ENCODE data around the gene RHBDL3.
"Not testable (repeated sequence)": the region's sequence is repeated elsewhere in the genome, so short reads cannot be mapped to it uniquely, and the experiment has no call there.

The RHBDL3 gene, protein sequence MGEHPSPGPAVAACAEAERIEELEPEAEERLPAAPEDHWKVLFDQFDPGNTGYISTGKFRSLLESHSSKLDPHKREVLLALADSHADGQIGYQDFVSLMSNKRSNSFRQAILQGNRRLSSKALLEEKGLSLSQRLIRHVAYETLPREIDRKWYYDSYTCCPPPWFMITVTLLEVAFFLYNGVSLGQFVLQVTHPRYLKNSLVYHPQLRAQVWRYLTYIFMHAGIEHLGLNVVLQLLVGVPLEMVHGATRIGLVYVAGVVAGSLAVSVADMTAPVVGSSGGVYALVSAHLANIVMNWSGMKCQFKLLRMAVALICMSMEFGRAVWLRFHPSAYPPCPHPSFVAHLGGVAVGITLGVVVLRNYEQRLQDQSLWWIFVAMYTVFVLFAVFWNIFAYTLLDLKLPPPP

DNA sequence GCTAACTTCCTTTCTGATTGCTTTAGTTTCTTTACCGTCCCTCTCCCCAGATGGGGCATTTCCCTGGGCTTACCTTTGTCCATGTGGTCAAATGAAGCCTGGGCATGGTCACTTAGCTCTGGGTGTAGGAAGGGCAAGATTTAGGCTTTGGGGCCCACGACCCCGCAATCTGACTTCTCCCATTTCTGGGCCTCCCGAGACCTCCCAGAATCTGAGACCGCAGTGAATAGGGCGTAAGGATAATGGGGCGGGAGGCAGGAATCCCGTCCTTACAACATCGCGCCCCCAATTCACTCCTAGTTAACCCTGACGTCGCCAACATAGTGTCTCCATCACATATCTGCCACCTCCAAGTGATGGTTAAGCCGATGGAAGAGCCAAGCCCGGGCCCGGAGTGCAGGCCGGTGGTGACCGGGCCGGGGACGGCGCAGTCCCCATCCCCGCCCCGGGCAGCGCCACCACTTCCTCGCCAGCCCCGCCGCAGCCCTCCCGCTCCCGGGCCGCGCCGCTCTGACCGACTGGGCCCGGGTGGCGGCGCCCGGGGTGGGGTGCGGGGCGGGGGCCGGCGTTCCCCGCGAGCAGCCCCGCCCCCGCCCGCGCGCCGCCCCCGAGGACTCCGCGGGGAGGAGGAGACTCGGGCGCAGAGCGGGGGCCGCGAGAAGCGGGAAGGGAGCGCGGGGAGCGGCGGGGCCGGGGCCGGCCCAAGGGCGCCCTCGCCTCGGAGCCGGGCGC lies at the start of gene RHBDL3:
Gene RHBDL3, plus strand, starts transcription at position 641 of the 732 bp plus-strand sequence. CDS start 358 bp downstream, outside the sequence.
- no peak for DNase-seq (ENCODE audit: low read depth in 2 of 2)

DNA sequence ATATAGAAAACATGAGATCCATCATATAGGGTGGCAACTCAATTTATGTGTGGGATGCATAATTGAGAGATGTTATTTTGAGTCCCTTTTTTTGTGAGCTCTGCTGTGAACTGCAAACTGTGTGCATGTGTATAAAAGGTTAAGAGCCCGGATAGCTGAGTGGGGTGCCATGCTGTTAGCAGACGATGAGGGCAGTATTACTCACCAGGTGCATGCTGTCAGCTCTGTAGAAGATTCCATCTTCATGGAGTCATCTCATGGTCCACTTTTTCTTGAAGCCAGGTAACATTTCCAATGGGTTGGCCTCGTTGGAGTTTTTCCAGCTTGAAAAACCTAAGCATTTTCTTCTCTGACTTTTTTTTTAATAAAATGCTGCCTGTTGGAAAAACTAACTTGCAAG lies 43.0 kb upstream of the RHBDL3 start:
- DNase-seq (ENCODE audit: low read depth in 2 of 2): no peak

DNA sequence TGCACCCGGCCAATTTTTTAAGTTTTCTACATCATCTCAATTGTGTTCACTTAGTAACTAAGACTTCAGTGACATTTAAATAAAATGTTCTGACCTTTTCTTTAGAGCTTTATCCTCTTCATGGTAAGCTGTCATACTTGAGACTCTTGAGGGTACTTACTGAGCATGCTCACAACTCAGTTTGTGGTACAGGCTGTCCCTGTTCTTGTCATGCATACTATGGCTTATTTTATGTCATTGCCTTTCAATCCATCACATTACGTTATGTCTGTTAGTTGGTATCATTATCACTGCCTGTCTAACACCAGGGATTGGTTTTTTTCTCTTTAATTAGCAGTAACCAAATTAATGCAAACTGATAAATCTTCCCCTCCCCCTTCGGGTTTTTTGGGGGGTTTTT lies 41.9 kb upstream of the RHBDL3 start:
- DNase-seq (ENCODE audit: low read depth in 2 of 2): no peak

DNA sequence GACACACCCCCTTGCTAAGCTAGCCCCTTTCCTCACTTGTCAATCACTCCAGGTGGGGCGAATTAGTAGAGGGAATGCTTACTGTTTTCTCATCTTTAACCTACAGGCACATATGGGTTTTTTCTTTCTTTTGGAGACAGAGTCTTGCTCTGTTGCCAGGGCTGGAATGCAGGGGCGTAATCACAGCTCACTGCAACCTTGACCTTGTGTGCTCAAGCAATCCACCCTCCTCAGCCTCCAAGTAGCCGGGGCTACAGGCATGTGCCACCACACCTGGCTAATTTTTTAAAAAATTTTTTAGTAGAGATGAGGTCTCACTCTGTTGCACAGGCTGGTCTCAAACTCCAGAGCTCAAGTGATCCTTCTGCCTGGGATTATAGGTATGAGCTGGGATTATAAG lies 38.7 kb upstream of the RHBDL3 start:
- DNase-seq (ENCODE audit: low read depth in 2 of 2): no peak

DNA sequence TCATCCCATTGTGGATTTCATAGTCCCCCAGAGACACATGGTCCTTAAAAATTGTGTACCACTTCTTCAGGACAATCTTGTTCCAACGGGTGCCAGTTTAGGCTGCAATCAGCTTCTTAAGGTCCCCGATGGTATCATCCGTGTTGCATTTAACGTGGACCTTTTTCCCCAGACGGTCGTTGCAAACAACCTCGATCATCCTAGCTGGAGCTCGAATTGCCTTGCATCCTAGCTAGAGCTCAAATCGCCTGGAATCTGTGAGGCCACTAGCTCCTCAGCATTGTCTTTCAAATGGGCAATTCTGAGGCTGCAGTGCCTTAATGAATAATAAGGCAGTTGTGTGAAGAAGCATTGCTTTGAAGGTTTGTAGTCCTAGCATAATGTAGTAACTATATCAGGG lies 37.7 kb upstream of the RHBDL3 start:
- no peak for DNase-seq (ENCODE audit: low read depth in 2 of 2)

DNA sequence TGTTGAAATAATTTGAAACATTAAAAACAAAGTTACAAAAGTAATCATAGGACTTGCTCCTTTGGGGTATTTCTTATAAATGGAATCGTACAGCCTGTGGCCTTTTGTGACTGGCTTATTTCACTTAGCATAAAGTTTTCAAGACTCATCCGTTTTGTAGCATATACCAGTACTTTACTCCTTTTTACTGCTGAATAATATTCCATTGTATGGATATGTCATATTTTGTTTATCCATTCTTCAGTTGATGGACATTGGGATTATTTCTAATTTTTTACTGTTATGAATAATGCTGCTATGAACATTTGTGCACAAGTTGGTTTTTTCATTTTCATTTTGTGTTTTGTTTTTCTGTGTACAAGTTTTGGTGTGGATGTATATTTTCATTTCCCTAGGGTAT lies 30.0 kb upstream of the RHBDL3 start:
- no peak for DNase-seq (ENCODE audit: low read depth in 2 of 2)

DNA sequence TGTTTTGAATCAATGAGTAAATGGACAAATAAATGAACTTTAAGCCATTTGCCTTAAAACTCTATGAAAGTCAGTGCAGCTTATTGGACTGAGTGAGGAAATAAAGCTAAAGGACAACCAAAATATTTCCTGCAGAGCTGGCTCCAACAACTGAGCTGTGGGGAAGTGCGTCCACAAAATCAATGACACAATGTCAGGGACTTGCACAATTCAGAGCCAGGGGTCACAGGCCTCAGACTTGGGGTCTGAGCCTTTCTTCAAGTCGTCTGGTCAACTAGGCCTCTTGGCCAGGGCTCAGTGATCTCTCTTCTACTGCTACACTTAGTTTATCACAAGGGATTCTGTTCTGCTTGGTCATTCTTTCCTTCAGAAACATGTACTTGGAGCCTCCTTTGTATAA lies 26.2 kb upstream of the RHBDL3 start:
- no peak for DNase-seq (ENCODE audit: low read depth in 2 of 2)

DNA sequence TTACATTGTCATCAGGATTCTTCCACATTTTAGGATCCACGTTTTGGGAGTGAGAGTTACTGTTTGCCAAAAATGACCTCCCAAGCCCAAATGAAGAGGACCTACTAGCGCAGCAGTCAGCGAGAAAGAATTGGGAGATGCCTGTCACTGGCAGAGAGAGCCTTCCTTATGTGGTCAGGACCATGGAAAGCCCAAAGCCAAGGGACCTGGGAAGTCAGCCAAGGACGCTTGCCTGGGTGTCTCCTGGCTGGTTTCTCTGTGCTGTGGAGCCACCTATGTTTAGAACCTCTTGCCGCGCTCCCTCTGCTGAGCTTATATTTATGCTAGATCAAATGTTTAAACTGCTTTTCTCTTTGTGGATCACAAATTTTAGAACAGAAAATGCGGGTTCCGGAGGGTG lies 24.9 kb upstream of the RHBDL3 start:
- DNase-seq (ENCODE audit: low read depth in 2 of 2): no peak

DNA sequence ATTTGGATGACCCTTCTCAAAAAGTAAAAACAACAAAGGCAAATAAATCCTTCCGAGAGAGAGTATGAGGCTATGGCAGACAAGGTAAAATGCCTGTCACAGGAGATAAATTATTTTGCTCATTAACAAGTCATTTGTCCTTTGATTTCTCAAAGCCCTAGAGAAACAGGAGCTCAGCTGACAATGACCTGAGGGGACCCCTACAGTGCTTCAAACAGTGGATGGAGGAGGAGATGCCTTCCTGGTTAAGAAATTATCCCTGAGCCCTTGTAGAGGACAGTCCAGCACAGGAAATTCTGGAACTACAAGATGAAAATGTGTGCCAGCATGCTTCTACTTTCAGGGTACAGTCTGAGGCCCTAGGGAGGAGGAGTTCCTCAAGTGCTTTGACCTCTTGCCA lies 24.0 kb upstream of the RHBDL3 start:
- no peak for DNase-seq (ENCODE audit: low read depth in 2 of 2)

DNA sequence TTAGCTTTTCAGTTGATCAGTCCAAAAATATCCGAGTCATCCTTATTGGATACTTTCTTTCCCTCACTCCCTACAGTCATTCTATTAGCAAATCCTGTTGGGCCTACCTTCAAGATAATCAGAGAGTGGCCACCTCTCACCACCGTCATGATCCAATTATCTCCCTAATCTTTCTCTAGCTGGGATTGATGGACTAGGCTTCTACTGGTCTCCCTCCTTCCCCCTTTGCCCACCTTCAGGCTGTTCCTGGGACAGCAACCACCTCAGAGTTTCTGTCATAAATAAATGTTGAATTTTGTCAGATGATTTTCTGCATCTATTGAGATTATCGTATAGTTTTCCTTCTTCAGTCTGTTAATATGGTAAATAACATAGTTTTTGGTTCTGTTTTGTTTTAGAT lies 16.2 kb upstream of the RHBDL3 start:
- DNase-seq (ENCODE audit: low read depth in 2 of 2): no peak

DNA sequence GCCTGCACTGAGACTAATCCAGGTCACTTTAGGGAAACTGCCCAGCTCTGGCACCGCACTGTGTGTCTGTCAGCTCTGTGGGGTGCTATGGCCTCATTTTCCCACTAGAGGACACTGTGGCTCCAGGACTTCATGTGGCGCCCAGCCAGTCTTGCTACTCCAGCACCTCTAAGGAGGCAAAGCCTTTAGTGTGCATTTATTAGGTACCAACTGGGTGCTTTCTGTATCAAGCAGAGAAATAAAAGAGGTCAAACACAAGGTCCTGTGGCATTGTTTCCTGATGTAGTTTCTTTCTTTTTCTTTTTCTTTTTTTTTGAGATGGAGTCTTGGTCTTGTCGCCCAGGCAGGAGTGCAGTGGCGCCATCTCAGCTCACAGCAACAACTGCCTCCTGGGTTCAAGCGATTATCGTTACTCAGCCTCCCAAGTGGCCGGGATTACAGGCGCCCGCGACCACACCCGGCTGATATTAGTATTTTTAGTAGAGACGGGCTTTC lies 12.5 kb upstream of the RHBDL3 start:
- peak; percentile 62 to 66 for DNase-seq (ENCODE audit: low read depth in 2 of 2)

DNA sequence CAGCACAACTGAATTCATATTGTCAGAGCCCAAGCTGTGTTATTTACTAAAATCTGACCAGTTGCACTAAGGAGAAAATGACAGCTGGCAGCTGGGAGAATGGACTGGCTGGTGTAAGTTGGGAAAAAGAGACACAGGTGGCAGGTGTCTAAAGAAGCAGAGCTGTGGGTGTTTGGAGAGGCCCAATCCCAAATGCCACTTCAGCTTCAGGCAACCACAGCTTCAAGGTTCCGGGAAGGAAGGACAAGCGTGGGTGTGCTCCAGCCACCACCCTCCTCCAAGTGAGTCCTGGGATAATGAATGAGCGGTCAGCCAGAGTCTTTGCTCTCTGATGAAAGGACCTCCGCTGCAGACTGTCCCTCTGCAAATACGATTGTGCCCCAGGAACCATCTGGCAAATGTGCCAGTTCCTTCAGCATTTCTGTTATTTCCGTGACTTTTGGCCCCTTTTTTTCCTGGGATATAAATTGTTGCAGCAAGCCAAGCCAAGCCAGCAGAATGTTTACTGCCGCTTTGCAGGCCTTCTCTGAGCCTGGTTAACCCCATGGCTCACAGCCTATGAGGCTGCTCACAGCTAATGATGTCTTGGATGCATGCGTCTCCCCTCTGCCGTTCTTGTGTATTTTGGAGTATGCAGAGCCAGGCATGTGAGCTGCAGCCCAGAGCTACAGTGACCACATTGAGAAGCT lies 9.5 kb upstream of the RHBDL3 start:
- no peak for DNase-seq (ENCODE audit: low read depth in 2 of 2)

DNA sequence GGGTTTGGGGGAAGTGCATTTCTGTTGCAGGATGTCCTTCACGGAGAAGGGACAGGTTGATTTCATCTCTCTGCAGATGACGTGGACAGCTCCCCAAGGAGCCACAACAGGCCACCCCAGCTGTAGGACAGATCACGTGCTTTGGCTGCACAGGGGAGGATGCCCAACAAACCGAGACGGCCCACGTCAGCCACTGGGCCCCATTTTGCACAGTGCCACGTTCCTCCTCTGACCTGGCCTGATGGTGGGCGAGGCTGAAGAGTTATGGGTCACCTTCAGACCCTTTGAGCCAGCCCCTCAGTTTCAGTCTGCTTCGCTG lies 9.0 kb upstream of the RHBDL3 start:
- DNase-seq (ENCODE audit: low read depth in 2 of 2): no peak

DNA sequence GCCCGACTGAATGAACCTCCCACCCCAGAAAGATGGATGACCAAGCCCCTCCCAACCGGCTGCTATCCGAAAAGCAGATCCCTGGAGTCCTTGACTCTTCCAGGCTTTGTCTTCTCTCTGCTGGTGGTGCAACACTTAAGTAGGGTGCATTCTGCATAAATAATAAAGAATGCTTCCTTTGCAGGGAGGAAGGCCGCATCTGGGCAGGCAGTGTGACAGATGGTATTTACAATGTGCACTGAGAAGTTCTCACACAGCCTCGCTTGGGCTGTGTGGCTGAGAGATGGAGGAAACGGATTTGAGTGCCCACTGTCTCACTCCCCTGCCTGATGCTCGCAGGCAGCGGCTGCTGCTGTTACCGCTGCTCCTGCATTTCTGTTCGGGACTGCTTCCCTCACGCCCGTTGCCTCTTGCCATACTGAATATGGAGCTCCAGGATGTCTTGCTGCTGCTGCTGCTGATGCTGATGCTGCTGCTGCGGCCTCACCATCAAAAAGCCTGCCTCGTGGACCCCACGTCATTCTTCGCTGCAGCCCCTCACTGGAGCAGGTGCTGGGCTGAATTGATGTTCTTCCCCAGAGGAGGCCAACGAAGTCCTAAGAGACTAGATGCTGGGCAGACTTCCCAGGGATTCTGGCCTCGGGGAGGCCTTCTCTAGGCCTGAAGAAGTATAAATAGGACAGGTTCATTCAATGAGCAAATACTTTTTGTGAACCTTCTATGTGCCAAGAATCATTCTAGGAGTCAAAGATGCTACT lies 7.1 kb upstream of the RHBDL3 start:
- no peak for DNase-seq (ENCODE audit: low read depth in 2 of 2)

DNA sequence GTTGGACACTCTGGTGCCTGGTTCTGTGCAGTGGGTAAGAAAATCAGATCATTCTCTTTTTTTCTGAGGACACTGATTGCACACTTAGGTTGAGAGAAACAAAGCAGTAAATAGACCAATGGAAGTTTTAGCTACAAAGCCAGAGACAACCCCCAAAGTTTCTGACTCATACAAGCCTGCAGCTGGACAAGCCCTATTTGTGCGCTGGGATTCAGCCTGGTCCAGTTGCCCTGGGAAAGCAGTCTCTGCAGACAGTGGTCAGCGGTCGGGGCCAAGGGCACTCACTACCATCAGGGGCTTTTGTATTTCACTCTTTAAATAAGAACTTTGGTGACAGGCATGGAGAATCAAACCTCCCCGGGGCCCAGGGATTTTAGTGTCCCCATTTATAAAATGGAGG lies 6.0 kb upstream of the RHBDL3 start:
- no peak for DNase-seq (ENCODE audit: low read depth in 2 of 2)

DNA sequence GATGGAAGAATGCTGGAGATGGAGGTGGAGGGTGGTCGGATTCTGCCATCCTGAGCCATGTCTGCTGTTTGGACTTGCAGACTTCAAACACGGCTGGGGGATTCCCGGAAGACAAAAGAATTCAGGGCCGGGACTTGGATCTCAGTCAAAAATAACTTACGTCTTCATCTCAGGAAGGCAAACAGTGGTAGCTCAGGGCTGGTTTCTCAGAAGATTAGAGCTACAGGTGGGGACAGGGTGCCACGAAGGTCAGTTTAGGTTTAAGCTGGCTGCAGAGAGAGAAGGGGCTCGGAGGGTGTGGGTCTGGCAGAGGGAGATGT lies 4.3 kb upstream of the RHBDL3 start:
- no peak for DNase-seq (ENCODE audit: low read depth in 2 of 2)

DNA sequence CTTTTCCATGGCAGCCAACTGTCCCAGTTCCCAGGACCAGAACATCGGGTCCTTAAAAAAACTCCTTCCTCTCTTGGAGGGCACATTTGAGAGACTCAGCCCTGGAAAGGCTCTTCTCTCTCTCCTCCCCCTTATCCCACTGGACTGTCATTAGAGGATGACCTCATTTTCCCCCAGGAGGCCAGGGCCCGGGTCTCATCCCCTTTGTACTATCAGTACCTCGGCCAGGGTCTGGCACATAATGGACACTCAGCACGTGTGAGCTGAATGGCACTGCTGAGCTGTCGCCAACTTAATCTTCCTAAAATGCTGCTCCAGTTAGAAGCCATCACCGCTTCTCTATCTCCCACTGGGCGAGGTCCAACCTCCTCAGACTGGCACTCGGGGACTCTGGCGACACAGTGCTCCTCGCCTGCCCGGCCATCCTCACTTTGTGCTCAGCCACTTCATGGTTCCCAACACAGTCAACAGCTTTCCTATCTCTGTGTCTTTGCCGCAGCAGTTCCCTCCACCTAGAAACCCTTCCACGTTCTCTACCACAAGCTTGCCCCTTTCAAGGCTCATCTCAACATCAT lies 3.6 kb upstream of the RHBDL3 start:
- no peak for DNase-seq (ENCODE audit: low read depth in 2 of 2)

DNA sequence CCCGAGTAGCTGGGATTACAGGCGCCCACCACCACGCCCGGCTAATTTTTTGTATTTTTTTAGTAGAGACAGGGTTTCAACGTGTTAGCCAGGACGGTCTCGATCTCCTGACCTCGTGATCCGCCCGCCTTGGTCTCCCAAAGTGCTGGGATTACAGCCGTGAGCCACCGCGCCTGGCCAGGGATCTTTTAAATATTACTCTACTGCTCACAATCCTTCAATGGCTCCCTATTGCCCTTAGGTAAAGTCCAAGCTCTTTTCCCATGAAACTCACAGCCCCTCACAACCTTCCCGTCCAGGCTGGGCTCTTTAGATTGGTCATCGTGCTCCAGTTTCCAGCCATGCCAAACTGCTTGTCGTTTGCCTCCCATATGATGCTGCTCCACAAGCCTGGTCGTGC lies 2.1 kb upstream of the RHBDL3 start:
- DNase-seq (ENCODE audit: low read depth in 2 of 2): not testable (repeated sequence)

DNA sequence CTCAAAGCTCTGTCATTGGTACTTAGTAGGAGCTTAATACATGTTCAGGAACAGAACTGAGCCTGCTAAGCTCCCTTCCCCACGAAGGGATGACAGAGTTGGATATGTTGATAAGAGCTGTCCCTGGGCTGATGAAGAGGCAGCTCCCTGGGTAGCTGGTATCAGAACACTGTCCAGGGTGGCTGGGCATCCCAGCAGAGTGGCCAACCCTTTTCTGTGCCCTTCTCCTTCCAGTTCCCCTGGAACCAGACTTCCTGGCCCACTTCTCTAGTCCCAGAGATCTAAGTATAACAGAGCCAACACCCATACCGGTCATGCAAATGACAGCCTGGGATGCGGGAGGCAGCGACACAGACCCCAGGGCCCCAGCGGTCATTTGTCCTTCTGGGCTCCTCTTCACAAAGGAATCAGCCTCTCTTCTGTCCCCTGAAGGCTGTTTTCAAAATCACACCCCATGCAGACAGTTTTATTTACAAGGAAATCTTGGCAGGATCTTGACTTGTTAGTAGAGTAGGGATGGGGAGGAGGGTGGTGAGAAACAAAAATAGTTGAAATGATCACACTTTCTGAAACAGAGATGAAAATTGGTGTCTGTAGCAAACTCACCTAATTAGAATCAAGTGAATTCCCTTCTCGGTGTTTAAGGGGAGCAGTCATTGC lies 1.4 kb upstream of the RHBDL3 start:
- no peak for DNase-seq (ENCODE audit: low read depth in 2 of 2)

DNA sequence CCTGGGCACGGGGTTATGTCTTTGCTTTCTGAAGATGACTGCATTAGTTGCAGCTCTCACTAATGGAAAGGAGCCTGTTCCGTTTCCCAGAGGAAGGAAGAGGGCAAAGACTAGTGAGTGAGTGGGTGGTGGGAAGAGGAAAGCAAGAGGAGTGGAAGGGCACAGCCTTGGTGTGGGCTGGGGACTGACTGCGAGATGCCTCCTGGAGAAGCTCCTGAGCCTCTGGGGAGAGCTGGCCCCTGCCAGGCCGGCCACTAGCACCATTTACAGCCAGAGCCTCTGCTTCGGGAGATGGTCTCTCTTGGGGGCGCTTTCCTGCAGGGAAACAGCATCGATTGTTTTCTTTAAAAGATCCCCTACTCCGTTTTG lies 825 bp upstream of the RHBDL3 start:
- no peak for DNase-seq (ENCODE audit: low read depth in 2 of 2)

DNA sequence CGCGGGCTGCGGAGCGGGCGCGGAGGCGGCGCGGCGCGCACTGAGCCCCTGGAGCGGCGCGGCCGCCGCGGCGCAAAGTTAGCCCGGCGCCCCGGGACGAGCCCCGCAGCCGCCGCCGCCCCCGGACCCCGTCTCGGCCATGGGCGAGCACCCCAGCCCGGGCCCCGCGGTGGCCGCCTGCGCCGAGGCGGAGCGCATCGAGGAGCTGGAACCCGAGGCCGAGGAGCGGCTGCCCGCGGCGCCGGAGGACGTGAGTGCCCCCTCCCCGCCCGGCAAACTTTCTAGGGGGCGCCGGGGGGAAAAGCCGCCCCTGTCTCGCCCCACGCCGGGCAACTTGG lies 388 bp downstream of the RHBDL3 start:
- DNase-seq (ENCODE audit: low read depth in 2 of 2): no peak
